K562 (cell line): ENCODE data around the gene RNF144A. TPM values are rescaled to one million over a fixed set of nuclear protein-coding genes. Genes with fewer than 3 reads are reported as not detected.

Experiments used
- ATAC-seq: fragments of 200-7000 bp; cut with Tn5 transposase; 3 replicates; pipeline ENCODE4 v1.9.1; 2020; ENCODE audit warnings: moderate library complexity
- BruUV-seq: library from RNA; stranded (reverse); fragments of 400-500 nt; replicated peaks from 2 replicates; lab custom pipeline; 2021; lab: Mats Ljungman, UMichigan
- CTCF ChIA-PET: fragments of 300-600 bp; formaldehyde crosslinking; extraction: SDS; loops from one replicate; lab custom pipeline; 2021; ENCODE audit warnings: low intra/inter-chr PET ratio; lab: Yijun Ruan, JAX
- POLR2A ChIA-PET: fragments of 300-600, 350-650 bp; sonication (Branson Sonifier 250); formaldehyde crosslinking; extraction: SDS; loops from one replicate; lab custom pipeline; 2021; ENCODE audit warnings: antibody characterized with exemption, inconsistent platforms; lab: Yijun Ruan, JAX
- DNase-seq, 4 experiments: peaks; one replicate each; pipeline versions ENCODE4 v3.0.0 to v3.0.0-alpha.2; 2011 to 2018; ENCODE audit warnings: low spot score in 3 of 4, mixed read lengths in 3 of 4; ENCODE audit errors: extremely low read depth in 1 of 4
- FAIRE-seq: peaks from 2 replicates; lab custom pipeline; 2011; peaks lifted over from hg19 to GRCh38; lab: Jason Lieb, UNC
- H2AFZ ChIP-seq: 2 replicates; pipeline ENCODE4 v1.6.0; 2011; ENCODE audit warnings: low read depth, low read length, control low read depth, inconsistent platforms
- H3K27ac ChIP-seq: fragments of 200-600 bp; 3 replicates; pipeline ENCODE4 v1.8.0; 2011; ENCODE audit warnings: low read depth, mild to moderate bottlenecking, control low read depth, inconsistent platforms, low read length, moderate library complexity, mixed read lengths; ENCODE audit errors: extremely low read depth
- H3K27me3 ChIP-seq, 2 experiments: fragments of 300-600 bp in 1 of 2; 2 replicates in 1 of 2; 3 replicates in 1 of 2; pipeline versions ENCODE4 v1.6.0 to v1.8.0; 2011; ENCODE audit warnings: inconsistent platforms in 2 of 2, low read length in 2 of 2, mild to moderate bottlenecking in 1 of 2, mixed read lengths in 1 of 2, moderate library complexity in 1 of 2; ENCODE audit not compliant: control insufficient read depth in 2 of 2, insufficient read depth in 2 of 2
- H3K36me3 ChIP-seq: fragments of 300-600 bp; 3 replicates; pipeline ENCODE4 v1.8.0; 2011; ENCODE audit warnings: mild to moderate bottlenecking, low read length, inconsistent platforms; ENCODE audit not compliant: control insufficient read depth, insufficient read depth
- H3K4me1 ChIP-seq, 2 experiments: fragments of 200-600 bp in 1 of 2; replicated peaks in 1 of 2; 2 replicates in 1 of 2; 3 replicates in 1 of 2; pipeline versions ENCODE4 v1.5.1 to v1.8.0; 2011; ENCODE audit warnings: inconsistent platforms in 2 of 2, low read length in 2 of 2, mild to moderate bottlenecking in 1 of 2, mixed read lengths in 1 of 2, moderate library complexity in 1 of 2; ENCODE audit not compliant: control insufficient read depth in 2 of 2, insufficient read depth in 2 of 2
- H3K4me2 ChIP-seq: 2 replicates; pipeline ENCODE4 v1.6.1; 2011; ENCODE audit warnings: low read length, control low read depth, inconsistent platforms, mixed read lengths; ENCODE audit not compliant: insufficient read depth
- H3K4me3 ChIP-seq: fragments of 200-600 bp; sonication (generic), shearing (Covaris generic); 2 replicates; pipeline ENCODE4 v1.5.1; 2016; ENCODE audit warnings: control low read depth, inconsistent platforms
- H3K79me2 ChIP-seq: fragments of 200-600 bp; 3 replicates; pipeline ENCODE4 v1.8.0; 2011; ENCODE audit warnings: low read length, inconsistent platforms; ENCODE audit not compliant: control insufficient read depth, insufficient read depth
- H3K9ac ChIP-seq, 2 experiments: 2 replicates each; pipeline versions ENCODE4 v1.6.0 to v1.6.1; 2011; ENCODE audit warnings: low read depth in 2 of 2, low read length in 2 of 2, control low read depth in 1 of 2, inconsistent platforms in 1 of 2, mild to moderate bottlenecking in 1 of 2, mixed read lengths in 1 of 2; ENCODE audit not compliant: insufficient read depth in 1 of 2
- H3K9me1 ChIP-seq: one replicate; pipeline ENCODE4 v1.6.0; 2011; ENCODE audit warnings: inconsistent platforms, mild to moderate bottlenecking, low read length, moderate library complexity; ENCODE audit not compliant: control insufficient read depth, insufficient read depth
- H3K9me3 ChIP-seq: replicated peaks from 2 replicates; pipeline ENCODE4 v1.5.1; 2011; ENCODE audit warnings: low read depth, low read length, inconsistent platforms; ENCODE audit not compliant: control insufficient read depth, insufficient read depth
- H4K20me1 ChIP-seq: replicated peaks from 2 replicates; pipeline ENCODE4 v1.6.1; 2011; ENCODE audit warnings: low read length, inconsistent platforms, mixed read lengths; ENCODE audit not compliant: control insufficient read depth, insufficient read depth
- ELK1 ChIP-seq: sonication (generic); formaldehyde crosslinking; IDR thresholded peaks from 2 replicates; pipeline ENCODE4 v1.8.1; 2022; ENCODE audit warnings: missing genetic modification reagents
- HDAC2 ChIP-seq: fragments of 450-650 bp; IDR thresholded peaks from 2 replicates; pipeline ENCODE4 v1.6.1; 2016; ENCODE audit warnings: mild to moderate bottlenecking
- MIER1 ChIP-seq: fragments of 450-650 bp; IDR thresholded peaks from 2 replicates; pipeline ENCODE4 v1.6.1; 2016; ENCODE audit warnings: antibody characterized with exemption, mild to moderate bottlenecking, low read depth
- NFXL1 ChIP-seq: fragments of 450-650 bp; formaldehyde crosslinking; IDR thresholded peaks from 2 replicates; pipeline ENCODE4 v1.4.0; 2021; ENCODE audit warnings: mild to moderate bottlenecking
- TAF1 ChIP-seq: IDR thresholded peaks from 2 replicates; pipeline ENCODE4 v1.6.1; 2011; ENCODE audit warnings: mild to moderate bottlenecking, low read length, moderate library complexity; ENCODE audit not compliant: insufficient read depth, control insufficient read depth, severe bottlenecking; ENCODE audit errors: extremely low read depth
- TRIM24 ChIP-seq, 2 experiments: fragments of 450-650 bp; IDR thresholded peaks; 2 replicates each; pipeline ENCODE4 v1.6.1; 2016
- ZNF551 ChIP-seq: fragments of 250-450 bp; sonication (Bioruptor Pico); IDR thresholded peaks from 2 replicates; pipeline ENCODE4 v1.5.0; 2021; ENCODE audit warnings: mild to moderate bottlenecking, moderate library complexity
- ZNF79 ChIP-seq: fragments of 250-450 bp; sonication (Bioruptor Pico); IDR thresholded peaks from 2 replicates; pipeline ENCODE4 v1.4.0; 2020; ENCODE audit warnings: low read depth, mild to moderate bottlenecking, moderate library complexity
- WGBS: fragments of 100-300 bp; shearing (Covaris generic); methylation state at CpG from one replicate; pipeline ENCODE4 v1.1.6; 2016; ENCODE audit warnings: low coverage, mixed read lengths; ENCODE audit not compliant: insufficient coverage; ENCODE audit errors: missing lambda C conversion rate; 5-methylcytosine and 5-hydroxymethylcytosine counted together
- in situ Hi-C: fragments of 300-500 bp; cut with MboI; formaldehyde crosslinking; loops from 4 replicates; pipeline ENCODE4 v1.15.0; 2018; ENCODE audit warnings: inconsistent platforms, mixed read lengths
- intact Hi-C: fragments of 100-400 bp; cut with micrococcal nuclease; formaldehyde crosslinking; loops from 2 replicates; pipeline ENCODE4 v1.14.2; 2022
- polyA plus RNA-seq, 8 experiments: library from polyadenylated mRNA; depleted of rRNA in 4 of 8; stranded (reverse) in 5 of 8; unstranded in 3 of 8; fragments of >200 nt; fragmentation: Nextera tagmentation in 2 of 8; fragmentation: Illumina TruSeq in 1 of 8; extraction: Ambion mirVana in 2 of 8; extraction: Trizol in 1 of 8; gene quantifications; 2 replicates each; pipeline versions ENCODE4 v1.2.1 to v1.2.3, GENCODE V29; 2011 to 2014; ENCODE audit warnings: inconsistent platforms in 1 of 8, missing spikeins in 1 of 8
- total RNA-seq, 7 experiments: library from RNA; depleted of rRNA in 6 of 7; stranded (reverse); fragments of >200 nt in 6 of 7; fragmentation: Illumina TruSeq in 2 of 7; extraction: Trizol in 2 of 7; gene quantifications; 2 replicates each; pipeline versions ENCODE4 v1.2.1 to v1.2.3, GENCODE V29; 2011 to 2021; ENCODE audit warnings: low replicate concordance in 1 of 7
- TF ChIP-seq, protein P1 (sequence below), 2 experiments: fragments of 450-650 bp; conservative IDR thresholded peaks; 2 replicates each; pipeline ENCODE4 v1.6.1; 2017; ENCODE audit warnings: mild to moderate bottlenecking in 2 of 2, moderate library complexity in 2 of 2
- TF ChIP-seq, protein P2 (sequence below): fragments of 450-650 bp; IDR thresholded peaks from 2 replicates; pipeline ENCODE4 v1.7.1; 2018; ENCODE audit warnings: mild to moderate bottlenecking, low read depth; ENCODE audit not compliant: partially characterized antibody

The RNF144A gene
- total and polyA plus RNA-seq, 9 of the 15 experiments (the other 6 are each of a cell fraction or from before 2014, with no cell fraction given) = 0.96 to 11.3 (median 6.2) TPM

DNA sequence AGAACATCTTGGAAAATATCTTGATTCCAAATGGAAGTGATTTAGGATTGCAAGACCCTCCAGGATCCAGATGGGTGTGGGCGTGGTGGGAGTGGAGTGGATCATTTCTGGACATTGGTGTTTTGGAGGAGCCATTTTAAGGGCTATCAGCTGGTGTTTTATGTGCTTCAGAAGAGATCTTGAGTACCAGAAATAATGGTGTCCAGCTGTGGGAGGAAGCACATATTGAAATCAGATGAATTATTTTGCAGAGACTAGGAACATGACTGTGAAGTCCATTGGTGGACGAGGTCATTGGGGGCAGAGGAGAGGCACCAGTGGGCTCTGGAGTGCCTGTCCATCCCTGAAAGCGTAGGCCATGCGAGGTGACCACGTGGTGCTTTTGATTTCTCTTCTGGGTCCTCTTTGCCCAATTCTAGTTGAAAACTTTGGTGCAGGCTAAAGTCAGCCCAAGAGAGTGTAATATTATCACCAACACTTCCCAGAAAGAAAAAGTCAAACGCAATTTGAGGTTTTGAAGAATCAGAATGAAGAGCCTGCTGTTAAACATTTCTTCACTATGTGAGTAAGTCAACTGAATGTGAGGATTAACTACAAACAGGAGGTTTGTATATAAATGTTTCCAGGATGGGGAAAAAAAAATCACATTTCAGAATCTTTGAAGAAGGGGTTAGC is 31.6 kb downstream of the RNF144A start:
- no peak for TF ChIP-seq MIER1
- TF ChIP-seq, protein P1, sequence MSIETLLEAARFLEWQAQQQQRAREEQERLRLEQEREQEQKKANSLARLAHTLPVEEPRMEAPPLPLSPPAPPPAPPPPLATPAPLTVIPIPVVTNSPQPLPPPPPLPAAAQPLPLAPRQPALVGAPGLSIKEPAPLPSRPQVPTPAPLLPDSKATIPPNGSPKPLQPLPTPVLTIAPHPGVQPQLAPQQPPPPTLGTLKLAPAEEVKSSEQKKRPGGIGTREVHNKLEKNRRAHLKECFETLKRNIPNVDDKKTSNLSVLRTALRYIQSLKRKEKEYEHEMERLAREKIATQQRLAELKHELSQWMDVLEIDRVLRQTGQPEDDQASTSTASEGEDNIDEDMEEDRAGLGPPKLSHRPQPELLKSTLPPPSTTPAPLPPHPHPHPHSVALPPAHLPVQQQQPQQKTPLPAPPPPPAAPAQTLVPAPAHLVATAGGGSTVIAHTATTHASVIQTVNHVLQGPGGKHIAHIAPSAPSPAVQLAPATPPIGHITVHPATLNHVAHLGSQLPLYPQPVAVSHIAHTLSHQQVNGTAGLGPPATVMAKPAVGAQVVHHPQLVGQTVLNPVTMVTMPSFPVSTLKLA (conservative IDR thresholded peaks at IDR 0.05) = no peak
- TF ChIP-seq ZNF551 = no peak
- TF ChIP-seq NFXL1 (CRISPR knock-in tag) = no peak
- no peak for TF ChIP-seq ELK1 (CRISPR knock-in tag)
- TF ChIP-seq TRIM24 (IDR thresholded peaks at IDR 0.05) = no peak
- no peak for TF ChIP-seq TAF1
- TF ChIP-seq, protein P2, sequence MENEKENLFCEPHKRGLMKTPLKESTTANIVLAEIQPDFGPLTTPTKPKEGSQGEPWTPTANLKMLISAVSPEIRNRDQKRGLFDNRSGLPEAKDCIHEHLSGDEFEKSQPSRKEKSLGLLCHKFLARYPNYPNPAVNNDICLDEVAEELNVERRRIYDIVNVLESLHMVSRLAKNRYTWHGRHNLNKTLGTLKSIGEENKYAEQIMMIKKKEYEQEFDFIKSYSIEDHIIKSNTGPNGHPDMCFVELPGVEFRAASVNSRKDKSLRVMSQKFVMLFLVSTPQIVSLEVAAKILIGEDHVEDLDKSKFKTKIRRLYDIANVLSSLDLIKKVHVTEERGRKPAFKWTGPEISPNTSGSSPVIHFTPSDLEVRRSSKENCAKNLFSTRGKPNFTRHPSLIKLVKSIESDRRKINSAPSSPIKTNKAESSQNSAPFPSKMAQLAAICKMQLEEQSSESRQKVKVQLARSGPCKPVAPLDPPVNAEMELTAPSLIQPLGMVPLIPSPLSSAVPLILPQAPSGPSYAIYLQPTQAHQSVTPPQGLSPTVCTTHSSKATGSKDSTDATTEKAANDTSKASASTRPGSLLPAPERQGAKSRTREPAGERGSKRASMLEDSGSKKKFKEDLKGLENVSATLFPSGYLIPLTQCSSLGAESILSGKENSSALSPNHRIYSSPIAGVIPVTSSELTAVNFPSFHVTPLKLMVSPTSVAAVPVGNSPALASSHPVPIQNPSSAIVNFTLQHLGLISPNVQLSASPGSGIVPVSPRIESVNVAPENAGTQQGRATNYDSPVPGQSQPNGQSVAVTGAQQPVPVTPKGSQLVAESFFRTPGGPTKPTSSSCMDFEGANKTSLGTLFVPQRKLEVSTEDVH = no peak
- no peak for TF ChIP-seq ZNF79
- no peak for TF ChIP-seq HDAC2

More for the DNA sequence above, 31.6 kb downstream of the RNF144A start:
- Histone ChIP-seq H3K9ac (no peak overlapping the region), H3K9me3 (no peaks in the 10 kb centered on the region), H3K79me2 (no peaks in the 10 kb centered on the region), H3K9me1 (no peaks in the 10 kb centered on the region), H3K27me3 (no peaks in the 10 kb centered on the region), H3K4me1 (no peaks in the 10 kb centered on the region; a peak in 2 of 5 replicates), H3K4me3 (no peak overlapping the region), H4K20me1 (no peaks in the 10 kb centered on the region), H3K4me2 (no peak overlapping the region), H2AFZ (no peak overlapping the region), H3K36me3 (no peaks in the 10 kb centered on the region), H3K27ac (no peak overlapping the region)
- no peak for ATAC-seq
- no peak for DNase-seq
- WGBS = 57% methylated on average over 6 of the region's 6 CpGs
- intact Hi-C loops (no loop called here), in situ Hi-C loops (no loop called here)
- ChIA-PET POLR2A (interaction anchor here (0.6 to 0.7 kb wide), 2 partner anchors 28 to 170 kb away, joined by 3 read pairs; no protein-coding TSS in a partner anchor), CTCF (no interaction called here)
- no peak for FAIRE-seq
- no TSS peak for BruUV-seq
